Left lung (tissue), 10 donors: Measurements from ENCODE around the gene TSR3. TPM values are rescaled to one million over a fixed set of nuclear protein-coding genes. Genes with fewer than 3 reads are reported as not detected.

ENCODE experiments used
- ATAC-seq: fragments of 200-7000 bp; cut with Tn5 transposase; one replicate; pipeline ENCODE4 v1.9.1; 2020; ENCODE audit warnings: moderate library complexity
- DNase-seq, 4 donors: peaks; one replicate each; pipeline ENCODE4 v3.0.0-alpha.2; 2013 to 2020
- H3K27ac ChIP-seq, 2 donors: fragments of 200-600 bp; sonication (generic) in 1 of 2; one replicate each; pipeline versions ENCODE4 v1.5.0 to v1.8.0; 2020 to 2021
- H3K27me3 ChIP-seq, 2 donors: fragments of 200-600 bp; sonication (generic) in 1 of 2; one replicate each; pipeline versions ENCODE4 v1.5.0 to v1.8.0; 2020 to 2021
- H3K36me3 ChIP-seq, 2 donors: fragments of 200-600 bp; sonication (generic) in 1 of 2; one replicate each; pipeline versions ENCODE4 v1.5.0 to v1.8.0; 2020 to 2021
- H3K4me1 ChIP-seq, 2 donors: fragments of 200-600 bp; one replicate each; pipeline ENCODE4 v1.8.0; 2021
- H3K4me3 ChIP-seq, 2 donors: fragments of 200-600 bp; sonication (generic) in 1 of 2; one replicate each; pipeline versions ENCODE4 v1.5.0 to v1.8.0; 2020 to 2021; ENCODE audit warnings: mild to moderate bottlenecking in 1 of 2
- H3K9me3 ChIP-seq, 2 donors: fragments of 200-600 bp; sonication (generic) in 1 of 2; one replicate each; pipeline versions ENCODE4 v1.5.0 to v1.8.0; 2020 to 2021
- CTCF ChIP-seq, 2 donors: fragments of 200-600 bp; sonication (generic) in 1 of 2; IDR thresholded peaks; one replicate each; pipeline versions ENCODE4 v1.5.0 to v1.8.0; 2021; ENCODE audit warnings: antibody characterized with exemption in 2 of 2
- intact Hi-C, 2 donors: fragments of 100-400 bp; cut with DNase I; formaldehyde crosslinking; loops; one replicate each; pipeline versions ENCODE4 v1.11.2 to v1.14.2; 2022
- polyA plus RNA-seq, 6 donors: library from polyadenylated mRNA; unstranded; fragments of 120-200 nt; gene quantifications; one replicate each; pipeline ENCODE4 v1.2.1, GENCODE V29; 2013; ENCODE audit not compliant: insufficient read length in 6 of 6
- total RNA-seq, 2 donors: library from RNA; stranded (reverse); fragmentation: NEBNext Ultra II Directional; extraction: Animal tissue kit (Norgen Biotek cat#: 25700); gene quantifications; one replicate each; pipeline ENCODE4 v1.2.1, GENCODE V29; 2021
- donor health status: DM: no; HTN: yes; CAD: no.
- donor health status: DM: no; HTN: no; CAD: no.

Gene TSR3
- total and polyA plus RNA-seq, 8 donors = 33.6 to 57.0 (median 45.9) TPM

- H3K4me1 ChIP-seq = no peaks in the 10 kb centered on the region
- no peak for ATAC-seq
- peaks cover 0 to 72% of the 10 kb centered on the region in 2 donors for H3K36me3 ChIP-seq
- intact Hi-C loops = no loop called here
- H3K4me3 ChIP-seq = no peak overlapping the region
- TF ChIP-seq CTCF (IDR thresholded peaks at IDR 0.05) = no peak
- peak in 1 of 4 donors; percentile 71 for DNase-seq
- no peaks in the 10 kb centered on the region for H3K9me3 ChIP-seq
- no peak overlapping the region for H3K27ac ChIP-seq
- no peaks in the 10 kb centered on the region for H3K27me3 ChIP-seq
Measured at GRCh38 chr16:1361685-1362360, 10.1 kb upstream of the TSR3 start.

- intact Hi-C loops = no loop called here
Measured at GRCh38 chr16:1357906-1358566, 6.4 kb upstream of the TSR3 start.

DNA sequence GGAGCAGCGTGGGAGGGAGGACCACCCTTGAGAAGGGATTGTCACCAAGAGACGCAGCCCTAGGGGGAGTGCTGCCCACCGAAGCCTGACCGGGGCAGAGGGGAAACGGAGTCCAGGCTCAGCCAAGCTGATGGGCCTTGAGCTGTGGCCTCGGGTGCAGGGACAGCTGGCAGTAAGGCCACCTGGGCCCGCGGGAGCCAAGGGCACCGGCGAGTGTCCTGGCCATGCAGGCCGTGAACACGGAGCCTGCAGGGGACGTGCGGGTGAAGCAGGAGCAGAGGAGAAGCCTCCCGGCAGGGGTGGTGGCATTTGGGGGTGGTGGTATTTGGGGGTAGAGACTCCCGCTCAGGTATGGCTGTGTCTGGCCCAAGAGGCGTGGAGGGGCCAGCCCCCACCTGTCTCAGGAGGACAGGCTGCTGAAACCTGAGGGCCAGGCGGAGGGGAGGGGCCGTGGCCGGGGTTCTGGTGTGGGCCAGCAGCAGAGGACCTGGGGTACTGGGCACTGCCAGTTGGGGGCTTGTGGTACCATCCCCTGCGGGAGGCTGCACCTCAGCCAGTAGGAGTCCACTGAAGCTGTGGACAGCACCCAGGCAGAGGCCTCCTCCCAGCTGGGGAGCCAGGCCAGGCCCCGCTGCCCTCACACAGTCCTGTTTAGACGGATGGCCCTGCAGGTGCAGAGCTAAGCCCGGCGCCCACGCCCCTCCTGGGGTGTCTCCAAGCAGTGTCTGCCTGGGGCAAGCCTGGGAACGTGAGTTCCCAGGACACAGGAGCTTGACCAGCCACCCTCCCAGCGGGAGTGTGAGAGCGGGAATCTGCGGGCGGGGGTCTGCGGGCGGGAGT, 4.6 kb upstream of the TSR3 start:
- DNase-seq = no peak
- H3K9me3 ChIP-seq = no peaks in the 10 kb centered on the region
- peaks cover 0 to 17% of the 10 kb centered on the region in 2 donors for H3K36me3 ChIP-seq
- intact Hi-C loops = no loop called here
- H3K27ac ChIP-seq = no peak overlapping the region
- no peak for ATAC-seq
- H3K4me3 ChIP-seq = no peak overlapping the region
- peaks cover 5 to 25% of the 10 kb centered on the region in 2 donors for H3K4me1 ChIP-seq
- no peaks in the 10 kb centered on the region for H3K27me3 ChIP-seq
- TF ChIP-seq CTCF (IDR thresholded peaks at IDR 0.05) = no peak

More at GRCh38 chr16:1357906-1358566, 6.4 kb upstream of the TSR3 start:
- Histone ChIP-seq H3K4me1 (peaks cover 5 to 16% of the 10 kb centered on the region in 2 donors), H3K27me3 (no peaks in the 10 kb centered on the region), H3K4me3 (no peak overlapping the region), H3K36me3 (peaks cover 0 to 34% of the 10 kb centered on the region in 2 donors), H3K27ac (no peak overlapping the region), H3K9me3 (no peaks in the 10 kb centered on the region)
- ATAC-seq (no peak), DNase-seq (peak in 1 of 4 donors; percentile 62)
- no peak for TF ChIP-seq CTCF (IDR thresholded peaks at IDR 0.05)

- ATAC-seq = no peak
Measured at GRCh38 chr16:1355591-1355990, 3.9 kb upstream of the TSR3 start.

More at GRCh38 chr16:1355591-1355990, 3.9 kb upstream of the TSR3 start:
- no peak for TF ChIP-seq CTCF (IDR thresholded peaks at IDR 0.05)
- no peak for DNase-seq
- H3K4me3 ChIP-seq = no peak overlapping the region
- H3K27me3 ChIP-seq = no peaks in the 10 kb centered on the region
- peaks cover 0 to 11% of the 10 kb centered on the region in 2 donors for H3K36me3 ChIP-seq
- intact Hi-C loops = no loop called here
- no peak overlapping the region for H3K27ac ChIP-seq
- peaks cover 8 to 32% of the 10 kb centered on the region in 2 donors for H3K4me1 ChIP-seq
- H3K9me3 ChIP-seq = no peaks in the 10 kb centered on the region
